Neural crest cell (in vitro differentiated cells): ENCODE measurements around the gene TMEM147. TPM values are rescaled to one million over a fixed set of nuclear protein-coding genes. Genes with fewer than 3 reads are reported as not detected.

ENCODE experiments used
- DNase-seq: peaks from one replicate; pipeline ENCODE4 v3.0.0; 2021; ENCODE audit warnings: low read depth, mixed read lengths, low spot score
- H3K27ac Mint-ChIP-seq: one replicate; pipeline ENCODE4 v1.8.0; 2021; ENCODE audit warnings: mild to moderate bottlenecking, mixed read lengths; ENCODE audit not compliant: unreplicated experiment
- H3K27me3 Mint-ChIP-seq: 2 replicates; pipeline ENCODE4 v1.8.0; 2021; ENCODE audit warnings: low read depth, mild to moderate bottlenecking, mixed read lengths
- H3K36me3 Mint-ChIP-seq: 2 replicates; pipeline ENCODE4 v1.8.0; 2021; ENCODE audit warnings: low read depth, mild to moderate bottlenecking, mixed read lengths
- H3K4me1 Mint-ChIP-seq: 2 replicates; pipeline ENCODE4 v1.8.0; 2021; ENCODE audit warnings: mixed read lengths
- H3K4me3 Mint-ChIP-seq: one replicate; pipeline ENCODE4 v1.8.0; 2021; ENCODE audit warnings: mild to moderate bottlenecking, mixed read lengths
- H3K9me3 Mint-ChIP-seq: 2 replicates; pipeline ENCODE4 v1.8.0; 2021; ENCODE audit warnings: mixed read lengths
- total RNA-seq: library from RNA; stranded (reverse); gene quantifications from 2 replicates; pipeline ENCODE4 v1.2.1, GENCODE V29; 2021
- TF ChIP-seq, protein P1 (sequence below): fragments of 200-600 bp; sonication (generic); conservative IDR thresholded peaks from 2 replicates; pipeline ENCODE4 v1.5.0; 2021; ENCODE audit warnings: antibody characterized with exemption, mild to moderate bottlenecking

The TMEM147 gene
- total RNA-seq, 1 donor from 2014 or later = 105 TPM

DNA sequence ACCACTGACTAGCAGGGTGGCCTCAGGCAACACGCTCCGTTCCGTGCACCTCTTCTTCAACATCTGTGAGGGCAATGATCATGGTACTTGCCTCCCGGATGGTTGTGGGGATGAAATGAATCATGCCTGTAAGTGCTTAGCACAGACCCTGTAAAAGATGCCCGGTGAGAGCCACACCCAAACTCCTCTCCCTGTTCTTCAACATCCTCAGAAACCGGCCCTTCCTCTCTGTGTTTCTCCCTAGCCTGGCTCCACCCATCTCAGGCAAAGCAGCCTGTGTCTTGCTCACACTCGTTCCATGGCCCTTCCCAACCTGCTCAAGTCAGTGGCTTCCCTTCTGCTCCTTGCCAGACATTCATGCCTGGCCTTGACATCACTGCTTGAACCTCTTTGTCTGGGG lies 26.1 kb upstream of the TMEM147 start:
- Mint-ChIP-seq H3K9me3 (no peaks in the 10 kb centered on the region), H3K27me3 (peaks cover 3% of the 10 kb centered on the region), H3K4me1 (peaks cover 21% of the 10 kb centered on the region), H3K4me3 (no peak overlapping the region), H3K27ac (no peak overlapping the region), H3K36me3 (no peaks in the 10 kb centered on the region)
- no peak for DNase-seq
- TF ChIP-seq, protein P1, sequence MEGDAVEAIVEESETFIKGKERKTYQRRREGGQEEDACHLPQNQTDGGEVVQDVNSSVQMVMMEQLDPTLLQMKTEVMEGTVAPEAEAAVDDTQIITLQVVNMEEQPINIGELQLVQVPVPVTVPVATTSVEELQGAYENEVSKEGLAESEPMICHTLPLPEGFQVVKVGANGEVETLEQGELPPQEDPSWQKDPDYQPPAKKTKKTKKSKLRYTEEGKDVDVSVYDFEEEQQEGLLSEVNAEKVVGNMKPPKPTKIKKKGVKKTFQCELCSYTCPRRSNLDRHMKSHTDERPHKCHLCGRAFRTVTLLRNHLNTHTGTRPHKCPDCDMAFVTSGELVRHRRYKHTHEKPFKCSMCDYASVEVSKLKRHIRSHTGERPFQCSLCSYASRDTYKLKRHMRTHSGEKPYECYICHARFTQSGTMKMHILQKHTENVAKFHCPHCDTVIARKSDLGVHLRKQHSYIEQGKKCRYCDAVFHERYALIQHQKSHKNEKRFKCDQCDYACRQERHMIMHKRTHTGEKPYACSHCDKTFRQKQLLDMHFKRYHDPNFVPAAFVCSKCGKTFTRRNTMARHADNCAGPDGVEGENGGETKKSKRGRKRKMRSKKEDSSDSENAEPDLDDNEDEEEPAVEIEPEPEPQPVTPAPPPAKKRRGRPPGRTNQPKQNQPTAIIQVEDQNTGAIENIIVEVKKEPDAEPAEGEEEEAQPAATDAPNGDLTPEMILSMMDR = no peak

DNA sequence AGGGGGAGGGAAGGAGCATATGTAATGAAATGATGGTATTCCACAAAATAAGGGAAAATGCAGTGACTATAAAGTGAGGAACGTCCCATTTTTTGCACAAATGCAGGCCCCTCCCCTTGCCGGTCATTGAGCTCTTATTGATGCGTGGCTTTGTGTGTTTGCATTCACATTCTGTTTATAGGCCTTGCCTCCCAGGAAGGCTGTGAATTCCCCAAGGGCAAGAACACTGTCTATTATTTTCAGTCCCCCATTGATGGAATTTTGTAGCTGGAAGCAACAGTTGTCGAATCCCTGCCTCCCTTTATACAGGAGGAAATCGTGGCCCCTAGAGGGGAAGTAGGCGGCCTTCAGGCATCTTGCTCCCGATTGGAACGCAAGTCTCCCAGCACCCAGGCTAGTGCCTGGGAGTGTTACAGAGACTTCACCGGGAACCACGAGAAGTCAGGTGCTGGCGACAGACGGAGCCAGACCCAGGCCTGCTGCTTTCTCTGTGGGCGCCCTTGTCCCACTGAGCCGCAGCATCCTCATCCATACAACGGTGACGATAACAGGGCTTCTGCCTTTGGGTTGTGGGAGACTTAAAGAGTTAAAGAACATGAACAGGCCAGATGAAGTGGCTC lies 24.2 kb upstream of the TMEM147 start:
- Mint-ChIP-seq H3K4me3 (no peak overlapping the region), H3K9me3 (no peaks in the 10 kb centered on the region), H3K36me3 (no peaks in the 10 kb centered on the region), H3K27ac (no peak overlapping the region), H3K27me3 (peaks cover 2% of the 10 kb centered on the region), H3K4me1 (peaks cover 24% of the 10 kb centered on the region)
- TF ChIP-seq, protein P1 = no peak
- DNase-seq = no peak

DNA sequence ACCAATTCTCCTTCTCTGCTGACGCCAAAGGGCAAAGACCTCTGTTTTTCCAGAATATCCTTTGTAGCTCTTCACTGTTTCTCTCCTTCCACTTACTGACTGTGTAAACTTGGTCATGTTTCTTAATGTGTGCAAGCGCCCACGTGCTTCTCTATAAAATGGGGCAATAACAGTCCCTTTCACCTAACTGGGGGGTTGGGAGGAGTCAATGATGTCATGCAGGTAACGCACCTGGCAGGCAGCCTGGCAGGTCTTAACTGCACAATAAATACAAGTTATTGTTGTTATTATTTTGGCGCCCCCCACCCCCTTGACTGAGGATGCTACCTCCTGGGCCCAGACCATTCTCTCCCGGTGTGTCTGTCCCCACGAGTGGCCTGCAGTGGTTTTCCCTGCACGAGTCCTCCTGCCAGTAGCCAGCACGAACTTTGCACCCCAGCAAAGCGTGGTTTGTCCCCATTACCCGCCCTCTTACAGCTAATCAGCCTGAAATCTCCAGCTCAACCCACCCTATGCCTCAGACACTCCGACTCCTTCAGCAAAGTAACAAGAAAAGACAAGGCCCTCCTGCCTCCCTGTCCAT lies 22.6 kb upstream of the TMEM147 start:
- peaks cover 2% of the 10 kb centered on the region for H3K27me3 Mint-ChIP-seq
- no peak overlapping the region for H3K4me3 Mint-ChIP-seq
- TF ChIP-seq, protein P1 = no peak
- H3K36me3 Mint-ChIP-seq = no peaks in the 10 kb centered on the region
- no peaks in the 10 kb centered on the region for H3K9me3 Mint-ChIP-seq
- H3K4me1 Mint-ChIP-seq = peaks cover 24% of the 10 kb centered on the region
- DNase-seq = no peak
- H3K27ac Mint-ChIP-seq = no peak overlapping the region

DNA sequence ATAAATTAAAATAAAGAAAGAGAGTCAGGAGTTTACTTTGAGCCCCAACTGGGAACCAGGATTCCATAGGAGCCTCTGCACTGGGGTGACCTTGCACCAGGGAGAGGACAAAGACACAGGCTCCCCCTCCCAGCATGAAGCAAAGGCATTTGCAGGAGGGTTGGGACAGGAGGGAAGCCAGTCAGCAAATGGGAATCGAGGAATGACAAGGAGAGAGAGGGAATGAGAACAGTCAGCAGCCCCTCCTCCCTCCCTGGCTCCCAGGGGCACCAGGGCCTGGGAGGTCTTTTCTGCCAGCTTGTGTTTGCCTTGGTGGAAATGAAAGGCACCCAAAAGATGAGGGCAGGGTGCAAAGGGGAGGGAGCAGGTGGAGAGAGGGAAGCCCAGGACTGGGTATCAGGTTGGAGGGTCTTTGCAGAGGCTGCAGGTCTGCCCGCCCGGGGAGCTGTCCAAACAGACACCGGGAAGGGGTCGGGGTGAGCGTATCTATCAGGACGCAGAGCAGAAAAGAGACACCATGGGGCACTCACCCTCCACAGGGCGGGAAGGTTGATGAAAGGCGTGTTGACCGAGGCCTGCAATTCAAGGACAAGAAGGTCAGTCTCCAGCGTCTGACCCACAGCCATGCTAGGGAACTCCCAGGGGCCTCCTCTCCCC lies 21.1 kb upstream of the TMEM147 start:
- Mint-ChIP-seq H3K27me3 (peaks cover 2% of the 10 kb centered on the region), H3K9me3 (no peaks in the 10 kb centered on the region), H3K4me1 (peaks cover 24% of the 10 kb centered on the region), H3K27ac (no peak overlapping the region), H3K4me3 (no peak overlapping the region), H3K36me3 (no peaks in the 10 kb centered on the region)
- TF ChIP-seq, protein P1 = no peak
- DNase-seq = no peak

DNA sequence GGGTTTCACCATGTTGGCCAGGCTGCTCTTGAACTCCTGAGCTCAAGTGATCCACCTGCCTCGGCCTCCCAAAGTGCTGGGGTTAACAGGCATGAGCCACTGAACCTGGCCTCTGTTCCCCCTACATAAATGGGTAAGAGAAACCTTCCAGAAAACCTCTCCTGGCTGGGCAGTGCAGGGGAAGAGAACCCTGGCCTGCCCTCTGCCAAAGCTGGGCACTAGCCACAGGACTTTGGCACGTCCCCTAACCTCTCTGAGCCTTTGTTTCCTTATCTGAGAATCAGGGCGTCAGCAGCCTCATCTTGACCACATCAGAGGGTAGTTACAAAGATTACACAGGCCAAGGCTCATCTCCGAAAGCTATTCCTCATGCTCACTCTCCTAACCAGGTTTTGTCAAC lies 19.6 kb upstream of the TMEM147 start:
- no peak for DNase-seq
- Mint-ChIP-seq H3K27ac (no peak overlapping the region), H3K27me3 (peaks cover 2% of the 10 kb centered on the region), H3K36me3 (no peaks in the 10 kb centered on the region), H3K4me1 (peaks cover 18% of the 10 kb centered on the region), H3K4me3 (no peak overlapping the region), H3K9me3 (no peaks in the 10 kb centered on the region)
- TF ChIP-seq, protein P1 = no peak
